Hematopoietic multipotent progenitor cell treated with erythropoietin and hydrocortisone succinate and interleukin-3 and kit ligand, for 6 days (in vitro differentiated cells): Measurements from ENCODE around the gene TNC.

ENCODE experiments used
- DNase-seq: peaks from one replicate; pipeline ENCODE4 v3.0.0-alpha.2; 2015

Gene TNC

DNA sequence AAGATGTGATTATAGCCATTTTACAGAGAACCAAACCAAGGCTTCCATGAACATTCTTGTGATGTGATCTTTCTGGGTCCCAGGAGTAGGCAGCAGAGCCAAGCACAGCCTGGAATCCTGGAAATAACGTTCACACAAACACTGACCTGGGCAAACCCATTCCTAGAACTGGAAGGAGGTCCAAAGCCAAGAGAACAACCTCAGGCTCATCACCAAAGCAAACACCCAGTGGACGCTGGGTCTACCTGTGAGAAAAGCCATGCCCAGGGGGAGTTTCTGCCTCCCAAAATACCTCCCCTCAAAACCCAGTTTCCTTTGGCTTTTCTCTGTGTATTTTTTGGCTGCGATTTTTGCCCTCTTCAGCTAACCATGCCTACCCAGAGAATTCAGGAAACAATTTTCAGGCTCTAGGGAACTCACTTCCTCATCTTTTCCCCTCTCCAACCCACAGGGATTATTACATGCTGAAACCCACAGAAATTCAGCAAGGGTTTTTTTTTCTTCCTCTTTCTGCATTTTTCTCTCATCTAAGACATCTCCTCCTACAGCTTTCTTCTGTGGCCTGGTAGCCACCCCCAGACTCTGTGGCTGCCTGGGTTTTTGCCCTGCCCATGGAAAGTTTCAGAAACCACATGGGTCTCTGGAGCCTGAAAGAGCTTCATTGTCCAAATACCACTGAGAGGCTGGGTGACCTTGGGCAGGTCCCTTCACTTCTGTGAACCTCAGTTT, 75.0 kb downstream of the TNC start:
- DNase-seq = peak; percentile 6

GRCh38 chr9:115039516-115040120, 78.3 kb downstream of the TNC start:
- DNase-seq = no peak

- no peak for DNase-seq
These were observed 79.8 kb downstream of the TNC start for GRCh38 chr9:115038178-115038577.

GRCh38 chr9:115036691-115037090, 81.3 kb downstream of the TNC start:
- DNase-seq = no peak

- peak; percentile 30 for DNase-seq
These were observed 81.9 kb downstream of the TNC start for GRCh38 chr9:115035841-115036612.

GRCh38 chr9:115034801-115035200, 83.2 kb downstream of the TNC start:
- DNase-seq = no peak

- no peak for DNase-seq
These were observed 84.2 kb downstream of the TNC start for GRCh38 chr9:115033800-115034199.

DNA sequence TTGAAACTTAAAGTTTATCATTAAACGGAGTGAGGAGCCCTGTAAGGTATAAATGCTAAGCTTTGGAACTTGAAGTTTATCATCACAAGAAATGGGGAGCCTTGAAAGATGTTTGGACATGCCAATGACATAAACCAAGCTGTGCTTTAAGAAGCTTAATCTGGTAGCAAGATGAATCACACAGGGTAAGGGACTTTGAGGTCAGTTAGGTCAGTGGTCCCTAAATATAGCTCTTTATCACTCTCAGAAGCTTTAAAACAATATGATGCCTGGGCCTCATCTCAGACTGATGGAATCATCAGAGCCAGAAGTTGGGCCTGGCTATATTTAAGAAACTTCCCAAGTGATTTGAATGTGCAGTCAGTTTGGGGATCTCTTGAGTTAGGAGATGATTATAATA, 85.7 kb downstream of the TNC start:
- DNase-seq = no peak

DNA sequence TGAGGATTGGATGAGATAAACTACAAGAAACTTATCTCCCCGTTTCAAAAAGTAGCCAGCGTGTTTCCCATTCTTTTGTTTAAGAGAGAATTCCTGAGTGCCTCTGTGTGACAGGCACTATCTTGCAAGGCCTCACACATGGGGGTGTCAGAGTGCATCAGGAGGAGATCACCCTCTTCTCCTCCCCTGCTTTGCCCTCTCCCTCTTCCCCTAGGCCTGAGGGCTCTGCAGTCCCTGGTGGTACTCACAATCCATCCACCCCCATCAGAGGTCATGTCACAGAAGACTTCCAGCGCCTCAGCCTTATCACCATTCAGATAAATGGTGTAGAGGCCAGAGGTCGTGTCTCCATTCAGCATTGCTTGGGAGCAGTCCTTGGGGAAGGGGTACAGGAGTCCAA, 88.0 kb downstream of the TNC start:
- no peak for DNase-seq

GRCh38 chr9:115025721-115026120, 92.2 kb downstream of the TNC start:
- DNase-seq = no peak

- DNase-seq = no peak
These were observed 92.9 kb downstream of the TNC start for GRCh38 chr9:115024925-115025535.

DNA sequence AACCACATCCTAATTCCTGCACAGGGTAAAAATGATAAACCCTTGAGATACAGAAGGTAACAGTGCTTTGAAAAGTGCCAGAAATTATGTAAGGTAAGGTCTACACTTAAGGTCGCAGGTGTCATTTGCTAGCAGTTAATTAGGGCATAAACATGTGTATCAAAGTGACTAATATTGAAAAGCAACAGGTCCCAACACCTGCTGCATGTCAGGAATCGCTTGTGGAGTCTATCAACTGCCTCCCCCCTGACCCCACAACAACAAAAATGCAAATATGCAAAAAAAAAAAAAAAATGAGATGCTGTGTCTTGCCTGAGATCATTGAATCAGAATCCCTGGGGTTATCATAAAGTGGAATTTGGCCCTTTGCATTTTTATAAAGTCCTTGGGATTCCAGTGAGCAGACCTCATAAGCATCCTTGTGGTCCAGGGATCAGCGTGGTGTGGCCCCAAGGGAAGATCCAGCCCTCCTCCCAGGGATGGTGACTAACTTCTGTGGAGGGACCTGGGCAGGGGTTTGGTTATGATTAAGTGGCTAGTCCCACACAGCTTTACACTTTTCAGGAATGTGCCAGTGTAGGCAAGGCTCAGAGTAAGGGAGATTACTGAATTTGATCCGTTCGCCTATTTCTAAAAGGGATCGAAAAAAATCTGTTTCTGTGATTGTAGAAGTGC, 95.1 kb downstream of the TNC start:
- no peak for DNase-seq

DNA sequence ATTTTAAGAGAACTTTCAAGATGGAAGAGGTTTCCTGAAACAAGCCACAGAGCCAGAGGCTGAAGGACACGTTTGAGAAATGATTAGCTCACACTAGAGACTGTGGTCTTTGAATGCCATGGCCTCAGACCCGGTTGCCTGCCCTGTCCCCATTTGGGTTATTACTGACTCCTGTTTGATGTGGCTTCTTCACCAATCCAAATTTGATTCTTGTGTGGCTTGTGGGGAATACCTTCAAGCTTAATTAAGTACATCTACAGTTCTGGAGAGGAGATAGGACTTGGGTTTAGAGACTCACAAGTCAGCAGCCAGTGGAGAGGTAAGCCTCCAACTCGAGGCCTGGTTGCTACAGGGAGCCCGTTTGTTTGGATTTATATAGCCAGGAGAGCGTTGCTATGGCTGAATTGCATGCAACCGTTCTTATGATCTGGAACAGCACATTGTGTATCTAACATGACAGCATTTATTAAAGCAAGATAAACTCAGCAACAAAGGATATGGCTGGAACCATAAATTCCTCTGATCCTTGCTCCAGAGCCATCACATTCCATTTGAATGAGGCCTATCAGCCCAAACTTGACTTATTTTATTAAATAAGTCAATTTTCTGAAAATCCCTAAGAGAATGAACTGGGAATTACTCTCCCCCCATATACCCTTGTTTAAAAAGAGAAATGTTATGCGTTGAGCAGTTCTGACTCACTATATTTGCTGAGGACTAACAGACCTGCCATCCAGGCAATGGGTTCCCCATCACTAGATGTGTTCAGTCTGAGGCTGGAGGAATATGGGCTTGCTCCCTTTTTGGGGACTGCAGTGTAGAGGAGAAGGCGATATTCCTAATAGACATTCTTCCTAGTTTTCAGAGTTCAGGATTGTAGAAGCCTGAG, 99.2 kb downstream of the TNC start:
- no peak for DNase-seq

DNA sequence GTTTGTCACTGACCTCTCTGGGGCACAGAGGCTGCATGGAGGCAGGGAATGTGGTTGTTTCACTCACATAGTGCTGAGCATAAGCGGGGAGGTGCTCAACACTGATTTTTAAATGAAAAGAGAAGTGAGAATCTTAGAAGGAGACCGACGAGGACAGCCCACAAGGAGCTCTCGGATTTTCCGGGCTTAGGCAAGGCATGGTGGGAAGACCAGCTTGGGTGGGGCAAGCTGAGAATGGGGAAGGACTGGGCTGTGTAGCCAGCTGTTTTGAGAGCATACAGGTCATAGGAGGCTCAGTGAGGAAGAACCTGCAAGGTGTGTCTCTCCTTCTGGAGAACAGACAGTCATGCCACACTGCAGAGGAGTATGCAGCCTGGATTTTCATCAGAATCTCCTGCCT, 101.6 kb downstream of the TNC start:
- DNase-seq = no peak

DNA sequence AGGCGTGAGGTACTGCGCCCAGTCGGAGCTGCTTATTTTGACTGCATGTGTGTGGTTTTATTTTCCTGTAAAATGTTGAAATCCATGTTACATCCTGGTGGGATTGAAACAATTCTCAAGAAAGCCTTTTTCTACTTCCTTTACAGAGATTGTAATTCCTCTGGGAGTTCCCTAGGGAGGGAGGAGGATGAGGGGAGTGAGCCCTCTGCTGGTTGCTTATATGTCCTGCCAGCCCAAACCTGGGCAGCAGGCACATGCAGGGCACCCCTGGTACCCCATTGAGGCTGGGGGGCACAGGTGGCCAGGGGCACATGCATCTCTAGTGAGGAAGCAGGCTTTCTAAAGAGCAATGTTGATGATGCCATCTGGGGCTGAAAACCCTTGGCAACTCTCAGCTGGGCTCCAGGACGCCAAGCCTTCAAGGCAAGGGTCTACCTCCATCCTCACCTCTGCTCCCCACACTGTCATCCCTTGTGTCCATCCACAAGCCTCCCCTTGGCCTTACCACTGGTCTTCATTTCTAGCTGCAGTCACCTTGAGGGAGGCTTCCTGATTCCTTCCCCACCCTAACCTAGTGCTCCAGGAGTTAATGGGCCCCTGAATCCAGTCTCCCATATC, 102.8 kb downstream of the TNC start:
- peak; percentile 33 for DNase-seq

DNA sequence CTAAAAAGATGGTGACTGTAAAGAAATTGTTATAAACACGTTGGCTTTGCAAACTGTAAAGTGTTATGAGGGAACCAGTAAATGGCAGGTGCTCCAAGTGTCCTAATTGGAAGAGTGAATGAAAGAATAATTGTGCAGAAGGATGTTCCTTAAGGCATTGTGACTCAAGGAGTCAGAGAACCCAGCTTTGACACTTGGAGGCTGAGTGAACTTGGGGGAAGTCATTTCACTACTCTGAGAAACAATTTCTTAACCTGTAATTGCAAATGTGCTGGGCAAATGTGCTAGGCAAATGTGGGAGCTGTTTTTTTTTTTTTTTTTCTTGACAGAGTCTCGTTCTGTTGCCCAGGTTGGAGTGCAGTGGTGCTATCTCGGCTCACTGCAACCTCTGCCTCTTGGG, 103.5 kb downstream of the TNC start:
- no peak for DNase-seq

DNA sequence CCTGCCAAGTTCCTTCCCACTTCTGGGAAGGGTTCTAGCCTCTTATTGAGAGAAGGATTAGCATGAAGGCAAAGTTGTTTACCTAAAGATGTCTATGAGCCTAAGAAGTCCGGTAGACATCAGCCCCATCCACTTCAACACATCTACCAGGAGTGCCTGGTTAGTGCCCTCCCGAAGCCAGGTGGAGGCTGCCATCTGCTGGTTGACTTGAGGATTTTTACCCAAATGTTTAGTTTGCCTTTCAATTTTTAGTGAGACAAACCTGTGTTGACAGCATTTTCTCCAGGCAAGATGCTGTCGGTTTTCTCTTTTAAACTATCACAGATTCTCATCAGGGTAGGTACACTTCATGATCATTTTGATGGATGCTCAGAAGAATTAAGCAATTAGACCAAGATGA, 104.0 kb downstream of the TNC start:
- DNase-seq = peak; percentile 80

DNA sequence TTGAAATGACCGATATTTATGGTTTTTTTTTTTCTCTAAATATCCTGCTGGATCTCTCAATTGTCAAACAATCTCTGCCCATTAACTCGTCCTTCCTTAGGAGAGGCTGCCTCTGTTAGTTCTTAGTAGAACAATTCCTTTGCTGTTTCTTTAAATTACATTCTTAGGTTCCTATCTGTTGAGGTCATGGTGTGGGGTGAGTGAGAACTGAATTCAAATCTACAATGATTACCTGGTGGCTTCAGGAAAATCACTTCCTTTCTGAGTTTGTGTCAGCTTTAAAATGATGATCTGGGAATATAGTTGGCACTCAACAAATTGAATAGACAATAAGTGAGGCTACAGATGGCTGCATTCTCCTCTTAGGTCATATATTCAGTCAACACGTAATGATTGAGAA, 105.5 kb downstream of the TNC start:
- no peak for DNase-seq

- no peak for DNase-seq
These were observed 107.1 kb downstream of the TNC start for GRCh38 chr9:115010874-115011273.

DNA sequence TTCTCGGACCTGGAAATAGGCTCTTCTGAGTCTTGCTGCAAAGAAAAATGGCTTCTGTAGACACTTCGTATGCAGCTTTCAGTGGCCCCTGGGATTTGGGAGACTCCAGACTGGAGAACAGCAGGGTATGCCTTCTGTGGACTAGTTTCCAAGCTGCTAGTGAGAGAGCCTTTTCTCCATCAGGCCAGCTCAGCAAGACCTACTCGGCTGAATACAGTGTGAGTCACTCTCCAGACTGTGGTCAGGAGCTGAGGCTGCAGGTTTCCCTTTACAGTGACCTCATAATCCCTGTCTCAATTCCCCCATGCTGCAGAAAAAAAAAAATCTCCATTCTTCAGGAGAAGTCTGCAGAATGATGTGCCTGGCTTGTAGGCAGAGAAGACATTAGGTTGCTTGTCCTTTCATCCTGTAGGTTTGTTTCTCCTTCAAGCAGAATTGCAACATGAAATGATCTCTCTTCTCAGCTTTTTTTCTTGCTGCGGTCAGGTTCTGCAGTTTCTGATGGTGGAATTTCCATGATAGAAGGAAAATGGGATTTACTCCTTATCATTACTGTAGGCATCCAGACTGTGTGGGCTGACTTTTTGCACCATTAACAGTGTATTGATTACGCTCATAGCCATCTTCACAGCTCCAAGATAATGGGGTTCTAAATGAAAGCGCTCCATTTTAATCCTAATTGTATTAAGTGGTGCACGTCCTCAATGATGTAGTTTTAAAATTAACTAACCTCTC, 109.3 kb downstream of the TNC start:
- no peak for DNase-seq

DNA sequence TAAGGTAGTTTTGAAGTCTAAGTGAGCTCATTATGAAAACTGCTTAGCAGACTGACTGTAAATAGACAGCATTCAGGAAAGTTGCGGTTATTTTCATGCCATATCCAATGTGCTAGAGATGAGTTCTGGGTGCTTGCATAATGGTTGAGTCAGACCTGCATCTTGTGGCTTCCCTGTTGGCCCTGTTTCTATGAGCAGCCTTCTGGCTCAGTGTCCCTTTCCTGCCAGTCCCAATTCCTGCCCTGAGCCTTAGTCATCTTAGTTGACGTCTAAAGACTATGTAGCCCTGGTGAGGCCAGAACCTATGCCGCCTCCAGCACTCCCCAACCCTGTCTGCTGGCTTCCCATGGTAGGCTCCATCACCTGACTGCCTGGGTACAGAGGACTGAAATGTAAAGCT, 111.3 kb downstream of the TNC start:
- DNase-seq = no peak
